ENCODE results near the gene RFWD3. TPM values are rescaled to one million over a fixed set of nuclear protein-coding genes. Genes with fewer than 3 reads are reported as not detected.
A peak's percentile ranks its signal among the peaks of the same experiment; 100 is the strongest.

RFWD3 gene
- total RNA-seq, 3 donors from 2014 or later (not counting 1 experiment from before 2014, with no cell fraction given): 41.1 to 53.4 (median 47.5) TPM

- ATAC-seq: no peak
- Mint-ChIP-seq H3K36me3 (no peaks in the 10 kb centered on the region), H3K27ac (no peak overlapping the region), H3K4me3 (no peak overlapping the region), H3K27me3 (ENCODE audit: low read depth in 2 of 2) (no peaks in the 10 kb centered on the region), H3K9me3 (no peaks in the 10 kb centered on the region), H3K4me1 (peaks cover 6 to 7% of the 10 kb centered on the region in 2 donors)
- Histone ChIP-seq H3K27me3 (ENCODE audit: control insufficient read depth, insufficient read depth, low read length) (no peaks in the 10 kb centered on the region), H3K4me3 (ENCODE audit: low read length) (no peak overlapping the region), H3K27ac (ENCODE audit: low read length) (no peak overlapping the region), H3K9me3 (ENCODE audit: control insufficient read depth, insufficient read depth, low read length) (no peaks in the 10 kb centered on the region), H3K4me1 (ENCODE audit: control insufficient read depth, insufficient read depth, low read length) (peaks cover 6% of the 10 kb centered on the region), H3K36me3 (ENCODE audit: control insufficient read depth, insufficient read depth, low read length) (no peaks in the 10 kb centered on the region)
- DNase-seq: no peak
- WGBS (ENCODE audit: insufficient coverage): 100% methylated on average over 1 of the region's 1 CpG
- TF ChIP-seq CTCF (IDR thresholded peaks at IDR 0.05): no peak
- intact Hi-C loops (cut with micrococcal nuclease): no loop called here
Observed at GRCh38 chr16:74611721-74612120, 55.0 kb downstream of the RFWD3 start.

- Histone ChIP-seq H3K4me3 (ENCODE audit: low read length) (no peak overlapping the region), H3K27me3 (ENCODE audit: control insufficient read depth, insufficient read depth, low read length) (no peaks in the 10 kb centered on the region), H3K27ac (ENCODE audit: low read length) (no peak overlapping the region), H3K4me1 (ENCODE audit: control insufficient read depth, insufficient read depth, low read length) (peaks cover 17% of the 10 kb centered on the region), H3K9me3 (ENCODE audit: control insufficient read depth, insufficient read depth, low read length) (no peaks in the 10 kb centered on the region), H3K36me3 (ENCODE audit: control insufficient read depth, insufficient read depth, low read length) (no peaks in the 10 kb centered on the region)
- Mint-ChIP-seq H3K36me3 (no peaks in the 10 kb centered on the region), H3K27ac (no peak overlapping the region), H3K4me1 (peaks cover 29 to 30% of the 10 kb centered on the region in 2 donors), H3K27me3 (ENCODE audit: low read depth in 2 of 2) (no peaks in the 10 kb centered on the region), H3K4me3 (peak overlapping the region; percentile 17), H3K9me3 (no peaks in the 10 kb centered on the region)
- intact Hi-C loops (cut with micrococcal nuclease): no loop called here
- peak in 1 of 2 donors; percentile 84 for DNase-seq
- ATAC-seq: no peak
- TF ChIP-seq CTCF (IDR thresholded peaks at IDR 0.05): no peak
- 30% methylated on average over 6 of the region's 6 CpGs for WGBS (ENCODE audit: insufficient coverage)
Observed at GRCh38 chr16:74608944-74609343, 57.7 kb downstream of the RFWD3 start.

GRCh38 chr16:74608381-74608780 lies 58.3 kb downstream of the RFWD3 start:
- DNase-seq: peak in 1 of 2 donors; percentile 15
- peaks cover 35 to 36% of the 10 kb centered on the region in 2 donors for H3K4me1 Mint-ChIP-seq

More at GRCh38 chr16:74608381-74608780, 58.3 kb downstream of the RFWD3 start:
- Histone ChIP-seq H3K4me3 (ENCODE audit: low read length) (no peak overlapping the region), H3K4me1 (ENCODE audit: control insufficient read depth, insufficient read depth, low read length) (peaks cover 19% of the 10 kb centered on the region), H3K27me3 (ENCODE audit: control insufficient read depth, insufficient read depth, low read length) (no peaks in the 10 kb centered on the region), H3K36me3 (ENCODE audit: control insufficient read depth, insufficient read depth, low read length) (no peaks in the 10 kb centered on the region), H3K27ac (ENCODE audit: low read length) (no peak overlapping the region), H3K9me3 (ENCODE audit: control insufficient read depth, insufficient read depth, low read length) (no peaks in the 10 kb centered on the region)
- H3K27me3 Mint-ChIP-seq (ENCODE audit: low read depth in 2 of 2): no peaks in the 10 kb centered on the region
- no peak overlapping the region for H3K4me3 Mint-ChIP-seq
- 68% methylated on average over 6 of the region's 6 CpGs for WGBS (ENCODE audit: insufficient coverage)
- no peak for TF ChIP-seq CTCF (IDR thresholded peaks at IDR 0.05)
- no peak for ATAC-seq
- no peak overlapping the region for H3K27ac Mint-ChIP-seq
- no peaks in the 10 kb centered on the region for H3K36me3 Mint-ChIP-seq
- H3K9me3 Mint-ChIP-seq: no peaks in the 10 kb centered on the region
- intact Hi-C loops (cut with micrococcal nuclease): no loop called here
